HG03558 (cell line): Measurements from ENCODE around the gene DHRS2.
"Not testable (repeated sequence)": the region's sequence is repeated elsewhere in the genome, so short reads cannot be mapped to it uniquely, and the experiment has no call there.

Experiments
- ATAC-seq: cut with Tn5 transposase; IDR thresholded peaks from one replicate; pipeline ENCODE4 v1.9.1; 2021; ENCODE audit warnings: moderate number of reproducible peaks; ENCODE audit not compliant: unreplicated experiment; ENCODE audit errors: extremely low read depth

DHRS2 gene

GRCh38 chr14:23631234-23631633 lies 4.9 kb upstream of the DHRS2 start:
- no peak for ATAC-seq

GRCh38 chr14:23631702-23632460 lies 4.3 kb upstream of the DHRS2 start:
- no peak for ATAC-seq

- no peak for ATAC-seq
These were observed 3.6 kb upstream of the DHRS2 start for GRCh38 chr14:23632461-23633159.

GRCh38 chr14:23633160-23633701 lies 2.9 kb upstream of the DHRS2 start:
- ATAC-seq = no peak

- not testable (repeated sequence) for ATAC-seq
These were observed 1.3 kb upstream of the DHRS2 start for GRCh38 chr14:23634698-23635412.

GRCh38 chr14:23637312-23637654 lies 1.1 kb downstream of the DHRS2 start:
- ATAC-seq = not testable (repeated sequence)

GRCh38 chr14:23637655-23638413 lies 1.7 kb downstream of the DHRS2 start:
- ATAC-seq = not testable (repeated sequence)

- no peak for ATAC-seq
These were observed 2.4 kb downstream of the DHRS2 start for GRCh38 chr14:23638414-23639047.

- ATAC-seq = no peak
These were observed 3.1 kb downstream of the DHRS2 start for GRCh38 chr14:23639048-23639890.

GRCh38 chr14:23639891-23640523 lies 3.8 kb downstream of the DHRS2 start:
- no peak for ATAC-seq

- ATAC-seq = no peak
These were observed 4.5 kb downstream of the DHRS2 start for GRCh38 chr14:23640524-23641141.

- no peak for ATAC-seq
These were observed 5.2 kb downstream of the DHRS2 start for GRCh38 chr14:23641180-23641914.

- no peak for ATAC-seq
These were observed 5.9 kb downstream of the DHRS2 start for GRCh38 chr14:23641915-23642588.

- no peak for ATAC-seq
These were observed 7.5 kb downstream of the DHRS2 start for GRCh38 chr14:23643533-23644194.

- ATAC-seq = no peak
These were observed 8.2 kb downstream of the DHRS2 start for GRCh38 chr14:23644195-23644918.

- ATAC-seq = no peak
These were observed 8.8 kb downstream of the DHRS2 start for GRCh38 chr14:23644919-23645336.
